B cell (primary cell): ENCODE measurements around the gene MVB12B. TPM values are rescaled to one million over a fixed set of nuclear protein-coding genes. Genes with fewer than 3 reads are reported as not detected.

Experiments
- ATAC-seq: fragments of 200-7000 bp; cut with Tn5 transposase; one replicate; pipeline ENCODE4 v1.10.0; 2021; ENCODE audit warnings: low read depth, mild to moderate bottlenecking, moderate number of reproducible peaks, moderate library complexity
- CTCF ChIA-PET: fragments of 350-600 bp; sonication (Branson Sonifier 250); formaldehyde crosslinking; loops from one replicate; lab custom pipeline; 2021; ENCODE audit warnings: antibody characterized with exemption, inconsistent platforms; lab: Charles Lee
- POLR2A ChIA-PET: fragments of 350-600 bp; sonication (Branson Sonifier 250); formaldehyde crosslinking; loops from one replicate; lab custom pipeline; 2021; ENCODE audit warnings: antibody characterized with exemption; lab: Charles Lee
- DNase-seq: peaks from one replicate; pipeline ENCODE4 v3.0.0; 2013
- H2AFZ ChIP-seq: 2 replicates; pipeline ENCODE4 v1.6.1; 2012; ENCODE audit warnings: mild to moderate bottlenecking, low read depth, low read length; ENCODE audit not compliant: insufficient read depth, poor library complexity, severe bottlenecking
- H3K27ac ChIP-seq, 2 donors: 1 replicate in 1 of 2; 2 replicates in 1 of 2; pipeline ENCODE4 v1.5.1; 2012 to 2013; ENCODE audit warnings: low read length in 2 of 2, mild to moderate bottlenecking in 2 of 2, moderate library complexity in 1 of 2
- H3K27me3 ChIP-seq, 4 experiments: fragments of 200-600 bp in 1 of 4; sonication (generic) in 1 of 4; replicated peaks in 1 of 4; 1 replicate in 2 of 4; 2 replicates in 2 of 4; pipeline versions ENCODE4 v1.6.1 to v1.7.0; 2013 to 2016; ENCODE audit warnings: low read length in 3 of 4, mild to moderate bottlenecking in 2 of 4, mixed read lengths in 1 of 4, moderate library complexity in 1 of 4; ENCODE audit not compliant: insufficient read depth in 4 of 4, control insufficient read depth in 3 of 4; ENCODE audit errors: control extremely low read depth in 1 of 4
- H3K36me3 ChIP-seq, 2 experiments: replicated peaks in 1 of 2; 1 replicate in 1 of 2; 2 replicates in 1 of 2; pipeline versions ENCODE4 v1.6.1 to v1.7.1; 2013; ENCODE audit warnings: low read length in 1 of 2; ENCODE audit not compliant: insufficient read depth in 2 of 2, control insufficient read depth in 1 of 2; ENCODE audit errors: control extremely low read depth in 1 of 2, extremely low read depth in 1 of 2
- H3K4me1 ChIP-seq, 2 donors: fragments of 200-600 bp in 1 of 2; sonication (generic) in 1 of 2; 1 replicate in 1 of 2; 2 replicates in 1 of 2; pipeline versions ENCODE4 v1.5.1 to v1.6.1; 2013 to 2017; ENCODE audit warnings: low read length in 2 of 2; ENCODE audit not compliant: control insufficient read depth in 2 of 2, insufficient read depth in 2 of 2
- H3K4me2 ChIP-seq: replicated peaks from 2 replicates; pipeline ENCODE3; 2012; ENCODE audit warnings: mild to moderate bottlenecking, low read depth, low read length; ENCODE audit not compliant: poor library complexity, severe bottlenecking
- H3K4me3 ChIP-seq, 5 experiments: fragments of 200-600 bp in 1 of 5; sonication (generic) in 1 of 5; 1 replicate in 3 of 5; 2 replicates in 2 of 5; pipeline versions ENCODE4 v1.5.1 to v1.7.0; 2011 to 2016; ENCODE audit warnings: low read length in 4 of 5, mild to moderate bottlenecking in 4 of 5, low read depth in 2 of 5, control low read depth in 1 of 5, moderate library complexity in 1 of 5; ENCODE audit not compliant: insufficient read depth in 1 of 5; ENCODE audit errors: control extremely low read depth in 1 of 5, extremely low read depth in 1 of 5
- H3K79me2 ChIP-seq: fragments of 200-600 bp; sonication (generic); one replicate; pipeline ENCODE4 v1.6.0; 2016; ENCODE audit warnings: low read length; ENCODE audit not compliant: control insufficient read depth, insufficient read depth
- H3K9ac ChIP-seq: fragments of 200-600 bp; sonication (generic); 2 replicates; pipeline ENCODE4 v1.6.1; 2017; ENCODE audit warnings: mild to moderate bottlenecking, low read length, moderate library complexity
- H3K9me3 ChIP-seq, 3 donors: one replicate each; pipeline versions ENCODE4 v1.6.1 to v1.7.1; 2013; ENCODE audit warnings: low read length in 2 of 3; ENCODE audit not compliant: control insufficient read depth in 2 of 3, insufficient read depth in 1 of 3; ENCODE audit errors: control extremely low read depth in 1 of 3
- H4K20me1 ChIP-seq: 2 replicates; pipeline ENCODE4 v1.6.0; 2012; ENCODE audit warnings: mild to moderate bottlenecking, low read length; ENCODE audit not compliant: insufficient read depth, control insufficient read depth, poor library complexity, severe bottlenecking
- H3K27ac Mint-ChIP-seq: one replicate; pipeline ENCODE4 v1.8.0; 2021; ENCODE audit warnings: mixed read lengths
- H3K27me3 Mint-ChIP-seq: one replicate; pipeline ENCODE4 v1.8.0; 2021; ENCODE audit warnings: mixed read lengths
- H3K4me1 Mint-ChIP-seq: one replicate; pipeline ENCODE4 v1.8.0; 2021; ENCODE audit warnings: mixed read lengths
- H3K4me3 Mint-ChIP-seq: one replicate; pipeline ENCODE4 v1.8.0; 2021; ENCODE audit warnings: mixed read lengths
- H3K9me3 Mint-ChIP-seq: one replicate; pipeline ENCODE4 v1.8.0; 2022; ENCODE audit warnings: mixed read lengths; ENCODE audit not compliant: insufficient read depth
- EZH2 ChIP-seq: IDR thresholded peaks from 2 replicates; pipeline ENCODE4 v1.6.1; 2012; ENCODE audit warnings: borderline replicate concordance, low read depth, mild to moderate bottlenecking, moderate library complexity, low read length; ENCODE audit not compliant: insufficient read depth, poor library complexity, severe bottlenecking
- WGBS: methylation state at CpG from one replicate; pipeline ENCODE4 v1.1.5; 2013; ENCODE audit warnings: missing lambda C conversion rate; ENCODE audit not compliant: insufficient coverage; 5-methylcytosine and 5-hydroxymethylcytosine counted together
- intact Hi-C: fragments of 100-400 bp; cut with micrococcal nuclease; formaldehyde crosslinking; loops from one replicate; pipeline ENCODE4 v1.10.0; 2022
- polyA plus RNA-seq: library from polyadenylated mRNA; depleted of rRNA; stranded (reverse); fragments of >200 nt; gene quantifications from 2 replicates; pipeline ENCODE4 v1.2.3, GENCODE V29; 2012
- total RNA-seq, 2 donors: library from RNA; stranded (reverse); fragments of 120-200 nt in 1 of 2; gene quantifications; 1 replicate in 1 of 2; 2 replicates in 1 of 2; pipeline versions ENCODE4 v1.2.3 to v1.2.4, GENCODE V29; 2013 to 2022
- TF ChIP-seq, protein P1 (sequence below): fragments of 200-600 bp; IDR thresholded peaks from one replicate; pipeline ENCODE4 v1.8.0; 2022; ENCODE audit warnings: antibody characterized with exemption, mild to moderate bottlenecking

Gene MVB12B
- total and polyA plus RNA-seq, 2 donors (not counting 1 experiment from before 2014, with no cell fraction given), result 1.2 to 9.8 TPM

- H3K4me1 Mint-ChIP-seq, result peaks cover 46% of the 10 kb centered on the region
- no peaks in the 10 kb centered on the region for H3K9me3 Mint-ChIP-seq
- H3K4me2 ChIP-seq, result no peak overlapping the region
- no peak overlapping the region for H3K4me3 ChIP-seq
- H3K79me2 ChIP-seq, result no peaks in the 10 kb centered on the region
- no peaks in the 10 kb centered on the region for H3K27me3 Mint-ChIP-seq
- CTCF ChIA-PET, result interaction anchor here (0.6 to 1.3 kb wide), 5 partner anchors 11 to 37 kb away, joined by 3 to 6 read pairs (median 4); no protein-coding TSS in a partner anchor
- H3K9me3 ChIP-seq, result no peaks in the 10 kb centered on the region
- no peak overlapping the region for H3K4me3 Mint-ChIP-seq
- no peaks in the 10 kb centered on the region for H3K36me3 ChIP-seq
- POLR2A ChIA-PET, result no interaction called here
- TF ChIP-seq, protein P1, sequence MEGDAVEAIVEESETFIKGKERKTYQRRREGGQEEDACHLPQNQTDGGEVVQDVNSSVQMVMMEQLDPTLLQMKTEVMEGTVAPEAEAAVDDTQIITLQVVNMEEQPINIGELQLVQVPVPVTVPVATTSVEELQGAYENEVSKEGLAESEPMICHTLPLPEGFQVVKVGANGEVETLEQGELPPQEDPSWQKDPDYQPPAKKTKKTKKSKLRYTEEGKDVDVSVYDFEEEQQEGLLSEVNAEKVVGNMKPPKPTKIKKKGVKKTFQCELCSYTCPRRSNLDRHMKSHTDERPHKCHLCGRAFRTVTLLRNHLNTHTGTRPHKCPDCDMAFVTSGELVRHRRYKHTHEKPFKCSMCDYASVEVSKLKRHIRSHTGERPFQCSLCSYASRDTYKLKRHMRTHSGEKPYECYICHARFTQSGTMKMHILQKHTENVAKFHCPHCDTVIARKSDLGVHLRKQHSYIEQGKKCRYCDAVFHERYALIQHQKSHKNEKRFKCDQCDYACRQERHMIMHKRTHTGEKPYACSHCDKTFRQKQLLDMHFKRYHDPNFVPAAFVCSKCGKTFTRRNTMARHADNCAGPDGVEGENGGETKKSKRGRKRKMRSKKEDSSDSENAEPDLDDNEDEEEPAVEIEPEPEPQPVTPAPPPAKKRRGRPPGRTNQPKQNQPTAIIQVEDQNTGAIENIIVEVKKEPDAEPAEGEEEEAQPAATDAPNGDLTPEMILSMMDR, result no peak
- no peak for TF ChIP-seq EZH2
- H2AFZ ChIP-seq, result no peak overlapping the region
- no peak overlapping the region for H3K27ac ChIP-seq
- H3K4me1 ChIP-seq, result peaks cover 40 to 53% of the 10 kb centered on the region in 2 donors
- DNase-seq (no peak), ATAC-seq (no peak)
- no peaks in the 10 kb centered on the region for H3K27me3 ChIP-seq
- H4K20me1 ChIP-seq, result no peaks in the 10 kb centered on the region
- intact Hi-C loops, result no loop called here
- no peak overlapping the region for H3K27ac Mint-ChIP-seq
- 86% methylated on average over 4 of the region's 7 CpGs for WGBS
- no peak overlapping the region for H3K9ac ChIP-seq
Measured at GRCh38 chr9:126536131-126536530, 209.5 kb downstream of the MVB12B start.

DNA sequence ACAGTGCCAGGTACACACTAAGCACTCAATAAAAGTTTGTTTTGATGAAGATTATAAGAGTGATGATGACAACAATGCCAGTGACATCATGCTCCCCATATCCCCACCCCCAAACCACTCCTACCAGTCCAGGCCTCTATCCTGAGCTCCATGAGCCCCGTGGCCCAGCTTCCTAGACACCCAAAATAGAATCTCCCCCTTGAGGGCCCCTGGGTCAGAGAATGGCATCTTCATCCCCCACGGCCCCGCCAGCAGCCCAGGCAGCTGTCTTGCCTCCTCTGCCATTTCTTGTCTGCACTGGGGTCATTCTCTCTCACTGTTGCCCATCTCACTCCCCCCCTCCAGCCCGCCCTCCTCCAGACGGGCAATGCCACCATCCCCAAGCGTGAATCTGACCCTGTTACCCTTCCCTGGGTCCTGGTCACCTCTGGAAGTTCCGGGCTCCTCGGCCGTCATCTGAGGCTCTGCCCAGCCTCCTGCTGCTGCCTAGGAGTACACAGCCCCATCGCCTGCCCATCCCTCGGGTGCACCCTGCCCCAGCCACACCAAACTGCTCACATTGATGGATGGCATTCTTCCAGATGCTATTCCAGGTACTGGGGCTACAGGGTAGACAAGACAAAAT lies 210.3 kb downstream of the MVB12B start:
- Mint-ChIP-seq H3K27me3 (no peaks in the 10 kb centered on the region), H3K4me3 (no peak overlapping the region), H3K27ac (no peak overlapping the region), H3K4me1 (peaks cover 38% of the 10 kb centered on the region), H3K9me3 (no peaks in the 10 kb centered on the region)
- ChIA-PET POLR2A (no interaction called here), CTCF (interaction anchor here (0.6 to 1.3 kb wide), 5 partner anchors 11 to 38 kb away, joined by 3 to 6 read pairs (median 4); no protein-coding TSS in a partner anchor)
- Histone ChIP-seq H3K9me3 (no peaks in the 10 kb centered on the region), H3K36me3 (no peaks in the 10 kb centered on the region), H3K27me3 (no peaks in the 10 kb centered on the region), H3K4me1 (peaks cover 32 to 45% of the 10 kb centered on the region in 2 donors), H3K4me2 (no peak overlapping the region), H3K9ac (no peak overlapping the region), H3K27ac (no peak overlapping the region), H3K4me3 (no peak overlapping the region), H2AFZ (no peak overlapping the region), H4K20me1 (no peaks in the 10 kb centered on the region), H3K79me2 (no peaks in the 10 kb centered on the region)
- intact Hi-C loops, result no loop called here
- TF ChIP-seq, protein P1, result no peak
- TF ChIP-seq EZH2, result no peak
- no peak for DNase-seq
- no peak for ATAC-seq
- WGBS, result 88% methylated on average over 10 of the region's 11 CpGs
